GM19099 (cell line): Measurements from ENCODE around the gene ARHGEF11.

Experiments used
- POLR2A ChIP-seq: IDR thresholded peaks from 3 replicates; pipeline ENCODE4 v1.6.1; 2011; ENCODE audit warnings: low read depth; ENCODE audit not compliant: insufficient read length; ENCODE audit errors: extremely low read depth

ARHGEF11 gene

DNA sequence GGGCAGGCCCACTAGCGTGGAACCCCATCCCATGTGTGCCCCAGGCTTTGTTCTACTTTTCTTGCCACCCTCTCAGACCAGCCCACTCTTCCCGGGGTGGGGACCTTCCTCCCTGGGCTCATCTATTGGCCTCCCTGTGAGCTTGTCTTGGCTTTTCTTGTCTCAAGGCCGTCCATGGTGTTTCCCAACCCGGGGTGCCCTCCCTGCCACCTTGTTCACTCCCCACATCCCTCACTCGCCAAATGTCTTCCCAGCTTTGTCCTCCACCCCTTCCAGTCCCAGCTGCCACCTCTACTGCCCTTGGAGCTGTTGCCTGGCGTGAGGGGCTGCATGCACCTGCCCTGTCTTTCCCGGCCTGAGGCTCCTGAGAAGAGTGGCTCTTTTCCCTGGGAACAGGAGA is 106.7 kb downstream of the ARHGEF11 start:
- TF ChIP-seq POLR2A = no peak

DNA sequence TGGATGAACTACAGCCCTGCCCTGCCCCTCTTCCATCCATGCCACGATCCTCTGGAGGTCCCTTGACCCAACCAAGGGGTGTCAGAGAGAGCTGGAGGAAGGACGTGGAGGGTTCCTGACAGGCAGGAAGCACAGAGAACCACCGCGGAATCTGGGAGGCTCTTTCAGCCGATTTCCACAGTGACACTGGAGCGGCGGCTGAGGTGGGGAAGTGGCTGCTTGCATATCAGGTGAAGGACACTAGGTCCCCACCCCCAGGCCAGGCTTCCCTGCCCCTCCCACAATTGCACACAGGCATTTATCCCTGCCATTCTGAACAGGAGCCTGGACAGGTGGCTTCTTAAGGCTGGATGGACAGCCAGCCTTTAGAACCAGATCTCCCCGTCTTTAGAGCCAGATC is 107.7 kb downstream of the ARHGEF11 start:
- no peak for TF ChIP-seq POLR2A

DNA sequence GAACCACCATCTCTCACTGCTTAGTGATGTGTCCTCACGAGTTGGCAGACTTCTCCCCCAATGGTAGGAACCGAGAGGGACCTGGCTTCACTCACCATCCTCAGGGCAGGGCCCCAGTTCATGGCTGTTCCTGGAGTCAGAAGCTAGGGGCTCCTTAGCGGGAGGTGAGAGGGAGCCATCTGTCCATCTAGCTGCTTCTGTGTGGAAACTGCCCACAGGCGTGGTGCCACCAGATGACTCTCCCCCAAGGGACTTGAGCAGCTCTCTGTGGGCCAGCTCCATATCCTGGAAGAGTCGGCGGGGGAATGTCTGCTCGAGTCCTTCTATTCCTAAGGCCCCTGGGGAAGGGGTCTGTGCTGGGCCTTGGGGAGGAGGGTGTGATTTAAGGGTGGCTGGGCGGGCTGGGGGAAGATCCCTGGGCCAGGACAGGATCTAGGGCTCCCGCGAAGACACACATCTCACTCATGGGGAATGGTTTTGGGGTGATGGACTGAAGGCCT is 108.8 kb downstream of the ARHGEF11 start:
- no peak for TF ChIP-seq POLR2A

DNA sequence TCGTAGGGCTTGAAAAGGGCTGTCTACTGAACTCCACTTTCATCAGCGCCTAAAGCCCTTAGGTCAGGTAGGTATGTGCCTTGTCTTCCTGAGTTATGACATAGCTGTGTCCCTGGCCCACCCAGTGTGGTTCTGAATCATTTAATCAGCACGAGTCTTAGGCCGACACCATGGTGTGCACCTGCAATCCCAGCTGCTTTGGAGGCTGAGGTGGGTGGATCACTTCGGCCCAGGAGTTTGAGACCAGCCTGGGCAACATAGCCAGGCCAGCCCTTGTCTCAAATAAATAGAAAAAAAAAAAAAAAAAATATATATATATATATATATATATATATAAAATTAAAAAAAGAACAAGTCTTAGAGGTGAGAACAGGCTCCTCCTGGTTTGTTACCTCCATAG is 109.4 kb downstream of the ARHGEF11 start:
- TF ChIP-seq POLR2A = no peak

DNA sequence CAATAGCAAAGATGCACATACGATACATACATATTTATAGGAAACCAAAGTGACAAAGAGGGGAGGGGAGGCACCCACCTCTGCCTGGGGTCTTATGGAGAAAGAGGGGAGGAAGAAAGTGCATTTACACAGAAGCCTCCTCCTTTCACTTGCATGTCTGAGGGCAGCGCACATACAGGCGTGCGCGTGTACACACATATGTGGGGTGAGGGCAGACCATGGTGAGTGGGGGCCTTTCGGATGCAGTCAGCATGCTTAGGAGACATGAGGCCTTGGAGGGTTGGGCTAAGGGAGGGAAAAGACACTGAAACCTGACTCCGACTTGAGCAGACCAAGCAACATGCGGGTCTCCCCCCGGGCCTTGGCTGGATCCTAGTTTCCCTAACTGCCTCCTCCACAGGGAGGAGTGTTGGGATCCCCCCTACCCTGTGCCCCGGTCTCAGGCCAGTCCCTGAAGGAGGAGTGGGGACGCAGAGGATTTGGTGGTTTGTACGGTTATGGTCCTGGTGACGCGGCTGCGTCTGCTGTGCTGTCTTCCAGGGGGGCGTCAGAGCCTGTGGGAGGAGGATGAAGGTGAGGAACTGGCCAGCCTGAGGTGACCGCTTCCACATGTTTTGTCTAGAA is 109.9 kb downstream of the ARHGEF11 start:
- no peak for TF ChIP-seq POLR2A

DNA sequence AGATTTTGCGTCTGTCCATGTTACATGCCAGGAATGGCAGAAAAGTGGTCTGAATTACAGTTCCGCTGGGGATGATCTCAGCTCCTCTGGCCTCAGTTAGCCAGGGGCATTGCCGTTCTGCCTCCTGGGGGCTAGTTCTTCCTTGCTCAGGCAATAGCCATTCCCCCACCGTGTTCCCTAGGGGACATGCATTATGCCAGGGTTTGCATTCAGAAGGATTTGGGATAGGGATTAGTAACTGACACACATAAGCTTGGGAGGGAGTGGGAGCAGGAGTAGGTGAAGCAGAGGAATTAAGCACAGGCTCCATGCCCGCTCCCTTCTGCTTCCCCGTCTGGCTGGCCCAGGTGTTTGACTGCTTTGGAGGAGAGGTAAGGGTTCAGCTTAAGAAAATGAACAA is 112.4 kb downstream of the ARHGEF11 start:
- TF ChIP-seq POLR2A = no peak

DNA sequence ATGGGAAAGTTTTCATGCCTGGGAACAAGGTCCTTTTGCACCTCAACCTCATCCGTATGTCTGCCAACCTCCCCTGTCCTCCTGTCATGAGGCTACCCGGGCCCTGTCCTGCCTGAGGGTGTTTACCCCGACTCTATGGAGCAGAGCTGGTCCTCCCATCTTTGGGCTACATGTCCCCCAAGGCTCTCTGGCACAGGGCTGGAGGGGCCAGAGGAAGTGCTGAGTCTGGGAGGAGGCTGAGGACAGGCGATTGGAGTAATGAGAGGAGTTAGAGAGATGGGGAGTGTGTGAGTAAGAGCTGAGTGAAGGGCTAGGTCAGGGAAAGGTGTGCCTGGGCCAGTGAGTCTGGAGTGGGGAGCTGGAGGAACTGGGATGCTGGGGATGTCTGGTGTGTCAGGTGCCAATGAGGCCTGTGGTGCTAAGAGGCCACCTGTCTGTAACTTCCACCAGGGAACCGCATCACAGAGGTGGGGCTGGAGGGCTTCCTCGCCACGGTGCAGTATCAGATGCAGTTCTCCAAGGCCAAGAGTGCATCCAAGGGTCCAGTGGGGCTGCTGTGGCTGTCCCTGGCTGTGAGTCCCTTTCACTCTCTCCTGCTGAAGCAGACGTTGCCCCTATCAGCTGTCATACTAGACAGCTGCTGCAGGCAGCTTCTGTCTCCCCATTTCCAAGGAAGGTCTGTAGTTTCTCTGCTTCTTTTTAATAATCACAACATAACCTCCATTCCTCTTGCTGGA is 113.4 kb downstream of the ARHGEF11 start:
- no peak for TF ChIP-seq POLR2A

DNA sequence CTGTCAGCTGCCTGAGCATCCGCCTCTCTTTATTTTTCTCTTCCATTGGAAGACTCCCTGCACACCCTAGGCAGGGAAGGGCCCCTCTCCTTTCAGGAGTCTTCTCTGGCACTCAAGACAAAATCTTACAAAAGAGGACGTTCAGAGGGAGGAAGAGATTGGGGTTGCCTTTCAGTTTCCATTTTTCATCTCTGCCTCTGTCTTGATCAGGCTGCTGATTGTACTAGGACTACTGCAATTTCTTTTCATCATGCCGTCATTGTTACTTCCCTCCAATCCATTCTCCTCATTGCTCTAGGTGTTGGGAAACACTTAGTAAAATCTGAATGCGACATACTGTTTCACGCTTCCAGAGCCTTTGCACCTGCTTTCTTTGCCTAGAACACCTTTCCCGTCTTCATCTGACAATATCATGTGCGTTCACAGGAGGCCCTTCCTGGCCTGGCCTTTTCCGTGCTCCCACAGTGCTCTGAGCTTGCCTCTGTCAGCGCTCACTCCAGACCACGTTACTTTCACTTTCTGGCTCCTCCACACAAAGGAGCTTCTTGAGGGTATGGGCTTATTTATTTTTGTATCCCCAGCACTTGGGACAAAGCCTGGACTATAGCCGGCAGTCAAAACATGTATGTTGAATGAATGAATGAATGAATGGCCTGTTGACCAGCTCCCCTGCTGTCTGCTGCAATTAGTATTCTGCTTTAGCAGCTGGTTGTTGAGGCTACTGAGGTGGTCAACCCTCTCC is 114.2 kb downstream of the ARHGEF11 start:
- TF ChIP-seq POLR2A = no peak

DNA sequence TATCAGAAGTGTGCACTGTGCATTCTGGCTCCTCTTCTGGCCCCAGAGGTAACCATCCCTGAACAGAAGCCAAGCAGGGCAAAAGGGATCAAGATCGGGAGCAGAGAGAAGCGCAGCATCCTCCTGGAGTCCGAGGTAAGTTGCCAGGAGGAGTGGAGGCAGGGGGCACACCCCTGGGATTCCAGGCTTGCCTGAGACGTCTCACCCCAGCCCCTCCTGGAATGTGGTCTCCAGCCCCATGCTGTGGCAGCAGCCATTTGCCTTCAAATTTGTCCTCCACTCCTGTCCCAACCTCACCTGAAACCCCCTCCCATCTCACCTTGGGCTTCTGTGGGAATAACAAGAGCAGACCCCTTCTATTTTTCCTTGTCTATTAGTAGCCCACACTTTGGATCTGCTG is 115.1 kb downstream of the ARHGEF11 start:
- TF ChIP-seq POLR2A = no peak

DNA sequence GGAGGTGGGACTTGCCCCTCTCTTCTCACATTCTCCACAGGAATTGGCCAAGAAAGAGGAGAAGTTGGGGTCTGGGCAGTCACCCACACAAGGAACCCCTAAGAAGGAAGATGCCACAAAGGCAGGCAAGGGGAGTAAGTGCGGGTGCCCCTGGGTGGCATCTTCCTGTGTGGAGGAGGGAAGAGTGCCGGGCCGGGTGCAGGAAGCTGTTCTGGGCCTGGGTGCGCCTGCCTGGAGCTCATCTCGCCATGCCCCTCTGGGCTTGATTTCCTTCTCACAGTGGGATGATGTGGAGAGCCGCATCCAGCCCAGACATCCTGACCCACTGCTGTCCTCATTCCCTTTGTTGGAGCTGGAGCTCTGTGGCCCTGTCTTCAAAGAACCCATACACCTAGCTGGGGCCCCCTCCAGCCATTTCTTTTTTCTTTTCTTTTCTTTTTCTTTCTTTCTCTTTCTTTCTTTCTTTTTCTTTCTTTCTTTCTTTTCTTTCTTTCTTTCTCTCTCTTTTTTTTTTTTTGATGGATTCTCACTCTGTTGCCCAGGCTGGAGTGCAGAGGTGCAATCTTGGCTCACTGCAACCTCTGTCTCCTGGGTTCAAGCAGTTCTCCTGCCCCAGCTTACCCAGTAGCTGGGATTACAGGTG is 115.8 kb downstream of the ARHGEF11 start:
- TF ChIP-seq POLR2A = no peak

DNA sequence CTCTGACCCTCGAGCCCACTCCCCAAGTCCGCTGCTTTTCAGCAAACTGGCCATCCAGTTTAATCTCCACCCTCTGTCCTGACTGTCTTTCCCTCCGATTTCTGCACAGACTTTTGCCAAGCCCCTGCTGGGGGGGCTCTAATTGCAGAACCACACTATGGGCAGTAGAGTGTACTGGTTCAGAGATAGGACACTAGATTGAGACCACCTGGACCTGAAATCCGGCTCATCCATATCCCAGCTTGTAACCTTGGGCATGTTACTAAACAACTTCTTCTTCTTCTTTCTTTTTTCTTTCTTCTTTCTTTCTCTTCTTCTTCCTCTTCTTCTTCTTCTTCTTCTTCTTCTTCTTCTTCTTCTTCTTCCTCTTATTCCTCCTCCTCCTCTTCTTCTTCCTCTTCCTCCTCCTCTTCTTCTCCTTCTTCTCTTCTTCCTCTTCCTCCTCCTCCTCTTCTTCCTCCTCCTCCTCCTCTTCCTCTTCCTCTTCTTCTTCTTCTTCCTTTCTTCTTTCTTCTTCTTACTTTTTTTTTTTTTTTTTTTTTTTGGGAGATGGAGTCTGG is 117.4 kb downstream of the ARHGEF11 start:
- TF ChIP-seq POLR2A = no peak

DNA sequence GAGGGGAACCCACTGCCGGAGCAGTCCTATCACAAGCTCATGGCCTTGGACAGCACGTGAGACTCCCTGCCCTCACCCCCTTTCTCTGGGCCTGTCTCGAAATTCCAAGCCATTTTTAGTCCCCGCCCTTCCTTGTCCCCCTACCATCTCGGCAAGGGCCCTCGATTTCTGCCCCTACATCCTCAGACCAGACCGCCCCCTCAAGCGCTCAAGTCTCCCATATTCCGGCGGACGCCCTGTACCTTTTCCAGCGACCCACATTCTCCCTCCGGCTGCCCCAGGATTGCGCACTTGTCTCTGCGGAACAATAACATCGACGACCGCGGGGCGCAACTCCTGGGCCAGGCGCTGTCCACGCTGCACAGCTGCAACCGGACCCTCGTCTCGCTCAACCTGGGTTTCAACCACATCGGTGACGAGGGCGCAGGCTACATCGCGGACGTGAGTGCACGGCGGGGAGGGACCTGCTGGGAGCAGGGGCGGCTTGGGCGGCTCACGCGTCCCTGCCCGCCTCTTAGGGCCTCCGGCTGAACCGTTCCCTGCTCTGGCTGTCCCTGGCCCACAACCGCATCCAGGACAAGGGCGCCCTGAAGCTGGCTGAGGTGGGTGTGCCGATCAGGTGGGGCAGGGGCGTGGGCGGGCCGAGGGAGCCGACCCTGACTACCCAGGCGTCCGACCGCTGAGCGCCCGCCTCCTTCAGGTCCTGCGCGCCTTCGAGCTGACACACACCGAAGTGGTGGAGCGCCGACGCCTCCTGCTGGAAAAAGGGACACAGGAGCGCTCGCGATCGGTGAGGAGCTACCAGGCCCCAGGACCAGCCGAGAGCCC is 118.1 kb downstream of the ARHGEF11 start:
- TF ChIP-seq POLR2A = no peak

DNA sequence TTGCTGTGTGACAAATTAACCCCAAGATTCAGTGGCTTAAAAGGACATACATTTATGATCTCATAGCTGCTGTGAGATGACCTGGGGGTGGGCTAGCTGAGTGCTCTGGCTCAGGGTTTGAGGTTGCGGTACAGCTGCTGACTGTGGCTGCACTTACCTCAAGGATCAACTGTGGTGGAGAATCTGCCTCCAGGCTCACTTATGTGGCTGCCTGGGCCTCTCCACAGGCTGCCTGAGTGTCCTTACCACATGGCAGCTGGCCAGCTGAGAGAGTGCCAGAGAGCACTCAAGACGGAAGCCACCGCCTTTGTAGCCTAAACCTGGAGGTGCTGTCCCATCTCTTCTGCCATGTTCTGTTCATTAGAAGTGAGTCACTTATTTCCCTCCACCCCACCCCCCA is 119.4 kb downstream of the ARHGEF11 start:
- TF ChIP-seq POLR2A = no peak
